Activated effector memory CD4-positive, alpha-beta T cell treated with Interleukin-2 at 50 U/mL for 16 hours (primary cell): ENCODE results near the gene POMT2.

ENCODE experiments used
- DNase-seq: peaks from one replicate; pipeline ENCODE4 v3.0.0-alpha.2; 2020

Gene POMT2

DNA sequence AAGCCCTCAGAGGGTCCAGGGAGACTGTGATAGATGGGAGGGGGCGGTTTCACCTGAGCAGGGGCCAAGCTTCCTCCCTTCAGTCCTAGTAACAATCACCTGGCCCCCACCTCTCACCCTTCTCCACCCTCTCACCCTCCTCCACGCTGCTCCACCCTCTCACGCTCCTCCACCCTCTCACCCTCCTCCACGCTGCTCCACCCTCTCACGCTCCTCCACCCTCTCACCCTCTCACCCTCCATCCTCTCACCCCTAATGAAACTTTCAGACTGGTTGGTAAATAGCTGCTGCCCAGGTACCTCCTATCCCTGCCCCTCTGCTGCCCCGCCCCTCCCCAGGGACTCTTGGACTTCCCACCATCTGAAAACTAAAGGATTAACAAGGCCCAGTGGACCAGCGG lies 83.9 kb downstream of the POMT2 start:
- no peak for DNase-seq

DNA sequence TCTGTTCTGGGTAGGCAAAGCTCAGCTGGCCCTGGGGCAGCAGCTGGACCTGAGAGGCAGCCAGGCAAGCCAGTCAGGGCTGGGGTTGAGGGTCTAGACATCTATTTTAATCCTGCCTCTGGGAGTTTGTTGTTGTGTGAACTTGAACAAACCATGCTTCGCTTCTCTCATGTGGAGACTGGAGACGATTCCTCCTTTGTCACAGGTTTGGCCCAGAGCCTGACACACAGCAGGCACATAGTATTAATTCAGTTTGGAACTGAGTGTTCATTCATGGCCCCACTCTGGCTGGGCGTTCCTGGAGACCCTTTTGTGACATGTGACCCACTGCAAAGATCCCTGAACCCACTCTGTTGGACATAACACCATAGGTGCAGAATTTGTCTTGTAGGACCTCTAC lies 89.0 kb downstream of the POMT2 start:
- no peak for DNase-seq

DNA sequence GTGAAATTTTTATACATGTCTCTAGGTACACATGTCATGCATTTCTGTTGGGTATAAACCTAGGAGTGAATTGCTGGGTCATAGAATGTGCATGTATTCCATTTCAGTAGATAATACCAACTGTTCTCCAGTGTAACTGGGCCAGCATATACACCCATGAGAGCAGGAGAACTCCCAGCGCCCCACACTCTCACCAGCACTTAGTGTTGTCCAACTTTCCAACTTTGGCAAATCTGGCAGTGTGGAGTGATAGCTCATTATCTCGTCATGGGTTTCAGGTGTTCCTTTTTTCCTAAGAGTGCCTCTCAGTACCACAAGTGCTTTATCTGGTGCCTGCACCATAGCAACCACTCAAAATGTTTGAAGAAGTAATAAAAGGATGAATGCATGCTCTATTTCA lies 89.8 kb downstream of the POMT2 start:
- no peak for DNase-seq

DNA sequence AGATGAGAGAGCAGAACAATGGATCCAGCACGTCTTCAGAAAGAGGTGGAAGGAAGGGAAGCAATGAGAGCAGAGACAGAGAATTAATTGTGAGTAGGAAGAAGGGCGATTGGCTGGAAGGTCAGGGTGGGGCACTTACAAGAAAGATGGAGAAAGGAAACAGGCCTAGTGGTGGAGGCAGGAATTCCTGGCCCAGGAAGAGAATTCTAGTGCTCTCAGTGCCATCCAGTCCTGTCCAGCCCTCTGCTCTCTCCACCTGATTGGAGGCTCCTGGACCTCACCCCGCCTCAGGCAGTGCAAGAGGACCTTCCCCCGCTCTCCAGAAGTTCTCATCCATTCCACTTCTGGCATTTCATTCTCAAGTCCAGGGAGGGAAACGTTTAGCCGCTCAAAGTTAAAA lies 92.6 kb downstream of the POMT2 start:
- DNase-seq = no peak

DNA sequence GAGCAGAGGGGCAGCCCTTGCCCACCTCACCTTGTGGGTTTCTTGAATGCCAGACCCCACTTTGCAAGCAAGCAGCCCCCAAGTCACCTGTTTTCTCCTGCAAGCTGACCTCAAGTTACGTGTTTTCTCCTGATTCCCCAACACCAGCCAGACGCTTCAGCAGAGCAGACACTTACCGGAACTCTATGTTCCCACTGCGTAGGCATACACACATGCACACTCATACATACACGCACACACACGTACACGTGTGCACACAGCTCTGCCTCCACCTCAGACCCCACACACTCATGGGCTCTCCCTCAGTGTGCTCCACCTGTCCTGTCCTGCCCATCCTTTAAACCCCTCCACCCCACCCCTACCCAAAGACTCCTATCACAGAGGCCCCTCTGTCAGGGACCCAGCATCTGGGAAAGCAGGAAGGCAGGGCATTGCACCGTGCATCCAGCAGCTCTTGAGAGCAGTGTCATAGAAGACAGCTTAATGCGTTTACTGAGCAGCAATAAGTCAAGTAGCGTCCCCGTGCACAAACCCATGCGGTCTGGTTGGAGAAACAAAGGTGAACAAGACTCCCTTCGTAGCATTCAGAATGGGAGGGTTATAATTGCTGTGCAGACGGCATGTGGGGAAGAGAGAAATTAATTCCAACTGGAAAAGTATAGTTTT lies 94.7 kb downstream of the POMT2 start:
- DNase-seq = no peak

DNA sequence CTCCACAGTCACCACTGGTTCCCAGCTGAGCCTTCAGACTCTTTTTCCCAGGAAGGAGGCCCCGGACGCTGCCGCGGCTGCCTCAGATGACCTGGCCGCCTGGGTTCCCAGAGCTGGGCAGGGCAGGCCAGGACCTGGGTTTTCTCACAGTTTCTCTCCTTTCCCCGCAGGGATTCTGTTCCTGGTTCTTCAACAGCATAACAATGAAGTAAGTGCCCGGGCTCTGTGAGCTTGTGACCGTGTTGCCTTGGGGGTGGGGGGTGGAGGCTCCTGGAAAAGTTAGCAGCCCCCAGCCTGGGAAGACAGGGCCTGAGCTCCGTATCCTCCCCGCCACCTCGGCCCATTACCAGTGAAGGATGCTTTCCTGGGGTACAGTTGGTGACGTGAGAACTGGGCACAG lies 95.4 kb downstream of the POMT2 start:
- no peak for DNase-seq
